ENCODE measurements around the gene GANAB. TPM values are rescaled to one million over a fixed set of nuclear protein-coding genes. Genes with fewer than 3 reads are reported as not detected.
"Not testable (repeated sequence)": the region's sequence is repeated elsewhere in the genome, so short reads cannot be mapped to it uniquely, and the experiment has no call there.

The GANAB gene
- total and polyA plus RNA-seq, 7 donors = 34.3 to 64.6 (median 62.0) TPM

DNA sequence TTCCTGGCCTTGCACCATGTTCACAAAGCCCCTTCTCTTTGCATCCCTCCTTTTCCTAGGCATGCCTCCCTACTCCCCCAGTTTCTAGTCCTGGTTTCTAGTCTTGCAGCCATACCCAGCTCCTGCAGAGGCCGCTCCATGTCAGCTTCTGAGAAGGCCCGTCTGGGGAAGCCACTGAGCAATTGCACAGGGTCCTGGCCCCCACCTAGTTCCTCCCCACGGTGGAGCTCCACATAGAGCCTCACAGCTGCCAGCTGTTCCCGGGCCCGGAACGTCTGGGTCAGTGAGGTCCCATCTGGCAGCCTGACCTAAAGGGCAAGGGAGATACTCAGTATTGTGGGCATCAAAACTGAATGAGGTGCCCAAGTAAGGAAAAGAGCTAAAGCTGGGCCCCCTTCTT is 30.3 kb upstream of the GANAB start:
- 20 to 28% (median 22%) methylated on average over 6 of the region's 6 CpGs for WGBS, 3 donors
- Histone ChIP-seq H3K4me3 (peak overlapping the region; percentile 87), H3K9me3 (no peaks in the 10 kb centered on the region), H3K27ac (peak overlapping the region; percentile 91), H3K27me3 (ENCODE audit: insufficient read depth in 3 of 3, low read length in 2 of 3) (no peaks in the 10 kb centered on the region), H3K36me3 (ENCODE audit: insufficient read depth in 1 of 2, low read depth in 1 of 2) (peaks cover 6 to 53% of the 10 kb centered on the region in 2 donors), H3K4me1 (peaks cover 45% of the 10 kb centered on the region)
- TF ChIP-seq, protein P1, sequence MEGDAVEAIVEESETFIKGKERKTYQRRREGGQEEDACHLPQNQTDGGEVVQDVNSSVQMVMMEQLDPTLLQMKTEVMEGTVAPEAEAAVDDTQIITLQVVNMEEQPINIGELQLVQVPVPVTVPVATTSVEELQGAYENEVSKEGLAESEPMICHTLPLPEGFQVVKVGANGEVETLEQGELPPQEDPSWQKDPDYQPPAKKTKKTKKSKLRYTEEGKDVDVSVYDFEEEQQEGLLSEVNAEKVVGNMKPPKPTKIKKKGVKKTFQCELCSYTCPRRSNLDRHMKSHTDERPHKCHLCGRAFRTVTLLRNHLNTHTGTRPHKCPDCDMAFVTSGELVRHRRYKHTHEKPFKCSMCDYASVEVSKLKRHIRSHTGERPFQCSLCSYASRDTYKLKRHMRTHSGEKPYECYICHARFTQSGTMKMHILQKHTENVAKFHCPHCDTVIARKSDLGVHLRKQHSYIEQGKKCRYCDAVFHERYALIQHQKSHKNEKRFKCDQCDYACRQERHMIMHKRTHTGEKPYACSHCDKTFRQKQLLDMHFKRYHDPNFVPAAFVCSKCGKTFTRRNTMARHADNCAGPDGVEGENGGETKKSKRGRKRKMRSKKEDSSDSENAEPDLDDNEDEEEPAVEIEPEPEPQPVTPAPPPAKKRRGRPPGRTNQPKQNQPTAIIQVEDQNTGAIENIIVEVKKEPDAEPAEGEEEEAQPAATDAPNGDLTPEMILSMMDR (IDR thresholded peaks at IDR 0.05) = no peak
- DNase-seq (no peak), ATAC-seq (no peak)
- intact Hi-C loops (cut with DNase I) = no loop called here

GRCh38 chr11:62675415-62675814 is 29.0 kb upstream of the GANAB start:
- intact Hi-C loops (cut with DNase I); H3K4me3 ChIP-seq; H3K27me3 ChIP-seq (ENCODE audit: insufficient read depth in 3 of 3, low read length in 2 of 3); H3K27ac ChIP-seq; H3K9me3 ChIP-seq; ATAC-seq; DNase-seq: not testable (repeated sequence)
- WGBS, 3 donors = 90 to 94% (median 91%) methylated on average over 10 of the region's 10 CpGs
- H3K4me1 ChIP-seq = peaks cover 43% of the 10 kb centered on the region
- peaks cover 6 to 53% of the 10 kb centered on the region in 2 donors for H3K36me3 ChIP-seq (ENCODE audit: insufficient read depth in 1 of 2, low read depth in 1 of 2)

- Histone ChIP-seq H3K27ac (peak overlapping the region; percentile 87), H3K4me3 (peak overlapping the region; percentile 98), H3K9me3 (no peaks in the 10 kb centered on the region), H3K27me3 (ENCODE audit: insufficient read depth in 3 of 3, low read length in 2 of 3) (no peaks in the 10 kb centered on the region), H3K36me3 (ENCODE audit: insufficient read depth in 1 of 2, low read depth in 1 of 2) (peaks cover 6 to 52% of the 10 kb centered on the region in 2 donors), H3K4me1 (peaks cover 43% of the 10 kb centered on the region)
- intact Hi-C loops (cut with DNase I) = no loop called here
- DNase-seq = no peak
- no peak for ATAC-seq
- WGBS, 3 donors = 70 to 82% (median 74%) methylated on average over 2 of the region's 2 CpGs
- TF ChIP-seq, protein P1 (IDR thresholded peaks at IDR 0.05) = no peak
Observed at GRCh38 chr11:62673196-62673525, 26.7 kb upstream of the GANAB start.

GRCh38 chr11:62671608-62672389 is 25.4 kb upstream of the GANAB start, which contains the start of the genes LBHD1 and UQCC3:
Gene LBHD1, minus strand, starts transcription at chr11:62672267. Its CDS starts 2,236 bp downstream, at chr11:62670031.
Gene UQCC3, plus strand, starts transcription at chr11:62671673. Its CDS starts 73 bp downstream, at chr11:62671746.
- Histone ChIP-seq H3K27ac (peak within 1 kb of the TSS; percentile 87), H3K9me3 (no peaks in the 10 kb centered on the region), H3K4me3 (peak within 1 kb of the TSS; percentile 98), H3K36me3 (ENCODE audit: insufficient read depth in 1 of 2, low read depth in 1 of 2) (peaks cover 9 to 51% of the 10 kb centered on the region in 2 donors), H3K27me3 (ENCODE audit: insufficient read depth in 3 of 3, low read length in 2 of 3) (no peaks in the 10 kb centered on the region), H3K4me1 (peaks cover 43% of the 10 kb centered on the region)
- DNase-seq (peak; percentile 74 to 85), ATAC-seq (peak; percentile 78 to 87 (median 84))
- TF ChIP-seq, protein P1 (IDR thresholded peaks at IDR 0.05) = no peak
- intact Hi-C loops (cut with DNase I) = no loop called here
- WGBS, 3 donors = 0% methylated on average over 58 to 59 of the region's 59 CpGs

GRCh38 chr11:62671236-62671607 is 24.8 kb upstream of the GANAB start:
- Histone ChIP-seq H3K9me3 (no peaks in the 10 kb centered on the region), H3K4me3 (peak overlapping the region; percentile 98), H3K36me3 (ENCODE audit: insufficient read depth in 1 of 2, low read depth in 1 of 2) (peaks cover 4 to 51% of the 10 kb centered on the region in 2 donors), H3K27ac (peak overlapping the region; percentile 87), H3K4me1 (peaks cover 45% of the 10 kb centered on the region), H3K27me3 (ENCODE audit: insufficient read depth in 3 of 3, low read length in 2 of 3) (no peaks in the 10 kb centered on the region)
- ATAC-seq (peak; percentile 12 to 45 (median 33)), DNase-seq (no peak)
- intact Hi-C loops (cut with DNase I) = no loop called here
- TF ChIP-seq, protein P1 (IDR thresholded peaks at IDR 0.05) = no peak
- 0% methylated on average over 17 of the region's 17 CpGs for WGBS, 3 donors
